Stimulated activated CD4-positive, alpha-beta T cell treated with anti-CD3 and anti-CD28 coated beads, Interleukin-1b, Interleukin-23, amount 100 ng/mL, for 1 hour (primary cell): ENCODE results near the gene SLFN13.
"Not testable (repeated sequence)": the region's sequence is repeated elsewhere in the genome, so short reads cannot be mapped to it uniquely, and the experiment has no call there.

Experiments used
- DNase-seq, 2 donors: peaks; one replicate each; pipeline ENCODE4 v3.0.0-alpha.2; 2020; ENCODE audit warnings: low read depth in 2 of 2

Gene SLFN13

GRCh38 chr17:35448214-35448898 is at the start of gene SLFN13:
SLFN13 (minus strand) TSS chr17:35448766; CDS start chr17:35445680, 3,086 bp downstream.
- peak; percentile 63 to 68 for DNase-seq

GRCh38 chr17:35496451-35497290 is 48.1 kb upstream of the SLFN13 start:
- no peak for DNase-seq

GRCh38 chr17:35493040-35493439 is 44.5 kb upstream of the SLFN13 start:
- no peak for DNase-seq

- no peak for DNase-seq
Observed at GRCh38 chr17:35491417-35491816, 42.9 kb upstream of the SLFN13 start.

- DNase-seq = no peak
Observed at GRCh38 chr17:35489944-35490343, 41.4 kb upstream of the SLFN13 start.

- no peak for DNase-seq
Observed at GRCh38 chr17:35488991-35489390, 40.4 kb upstream of the SLFN13 start.

- peak; percentile 42 to 66 for DNase-seq
Observed at GRCh38 chr17:35486920-35487732, 38.6 kb upstream of the SLFN13 start.

GRCh38 chr17:35479271-35479670 is 30.7 kb upstream of the SLFN13 start:
- DNase-seq = no peak

- DNase-seq = no peak
Observed at GRCh38 chr17:35477248-35477647, 28.7 kb upstream of the SLFN13 start.

- DNase-seq = no peak
Observed at GRCh38 chr17:35476283-35476820, 27.8 kb upstream of the SLFN13 start.

GRCh38 chr17:35468475-35468874 is 19.9 kb upstream of the SLFN13 start:
- no peak for DNase-seq

GRCh38 chr17:35467824-35468223 is 19.3 kb upstream of the SLFN13 start:
- DNase-seq = no peak

GRCh38 chr17:35460354-35460851 is 11.8 kb upstream of the SLFN13 start:
- DNase-seq = no peak

- DNase-seq = not testable (repeated sequence)
Observed at GRCh38 chr17:35454035-35454434, 5.5 kb upstream of the SLFN13 start.

GRCh38 chr17:35453171-35453570 is 4.6 kb upstream of the SLFN13 start:
- DNase-seq = no peak

GRCh38 chr17:35449371-35449931 is 885 bp upstream of the SLFN13 start:
- no peak for DNase-seq

GRCh38 chr17:35448899-35449227 is 297 bp upstream of the SLFN13 start:
- DNase-seq = no peak

GRCh38 chr17:35447499-35447898 is 1.1 kb downstream of the SLFN13 start:
- DNase-seq = no peak

- no peak for DNase-seq
Observed at GRCh38 chr17:35438433-35438832, 10.1 kb downstream of the SLFN13 start.

- peak; percentile 37 to 42 for DNase-seq
Observed at GRCh38 chr17:35433075-35433894, 15.3 kb downstream of the SLFN13 start.
